NCI-H146 (cell line): ENCODE measurements around the gene BPNT1.
"Not testable (repeated sequence)": the region's sequence is repeated elsewhere in the genome, so short reads cannot be mapped to it uniquely, and the experiment has no call there.

Source experiments
- DNase-seq: peaks from one replicate; lab custom pipeline; 2025; lab: John Stamatoyannopoulos, UW

BPNT1 gene

GRCh38 chr1:220089650-220090556, at the start of gene BPNT1:
Gene BPNT1, minus strand, starts transcription at chr1:220089788. Its CDS starts 9,942 bp downstream, at chr1:220079846.
- DNase-seq = peak; percentile 96

- DNase-seq = no peak
Measured at GRCh38 chr1:220137019-220137786, 47.6 kb upstream of the BPNT1 start.

GRCh38 chr1:220135755-220136154, 46.2 kb upstream of the BPNT1 start:
- DNase-seq = no peak

GRCh38 chr1:220129479-220130210, 40.1 kb upstream of the BPNT1 start:
- DNase-seq = no peak

GRCh38 chr1:220127076-220127475, 37.5 kb upstream of the BPNT1 start:
- DNase-seq = no peak

GRCh38 chr1:220124542-220124941, 35.0 kb upstream of the BPNT1 start:
- DNase-seq = no peak

- DNase-seq = no peak
Measured at GRCh38 chr1:220123889-220124288, 34.3 kb upstream of the BPNT1 start.

- no peak for DNase-seq
Measured at GRCh38 chr1:220123066-220123465, 33.5 kb upstream of the BPNT1 start.

- DNase-seq = no peak
Measured at GRCh38 chr1:220121791-220122530, 32.4 kb upstream of the BPNT1 start.

GRCh38 chr1:220119043-220119512, 29.5 kb upstream of the BPNT1 start:
- no peak for DNase-seq

GRCh38 chr1:220113136-220113695, 23.6 kb upstream of the BPNT1 start:
- peak; percentile 13 for DNase-seq

GRCh38 chr1:220112600-220112999, 23.0 kb upstream of the BPNT1 start:
- not testable (repeated sequence) for DNase-seq

- not testable (repeated sequence) for DNase-seq
Measured at GRCh38 chr1:220110473-220110872, 20.9 kb upstream of the BPNT1 start.

GRCh38 chr1:220099826-220100225, 10.2 kb upstream of the BPNT1 start:
- DNase-seq = no peak

GRCh38 chr1:220094016-220094911, 4.7 kb upstream of the BPNT1 start, which contains the start of gene IARS2:
Gene IARS2, plus strand, starts transcription at chr1:220094132. Its CDS starts 85 bp downstream, at chr1:220094217.
- DNase-seq = peak; percentile 88

- DNase-seq = peak; percentile 23
Measured at GRCh38 chr1:220093361-220094015, 3.9 kb upstream of the BPNT1 start.

- no peak for DNase-seq
Measured at GRCh38 chr1:220092694-220093093, 3.1 kb upstream of the BPNT1 start.

GRCh38 chr1:220086261-220086686, 3.3 kb downstream of the BPNT1 start:
- DNase-seq = not testable (repeated sequence)

- DNase-seq = no peak
Measured at GRCh38 chr1:220084460-220084859, 5.1 kb downstream of the BPNT1 start.
